WERI-Rb-1 (cell line): ENCODE results near the gene SDCCAG8.

ENCODE experiments used
- DNase-seq: peaks from one replicate; pipeline ENCODE4 v3.0.0-alpha.2; 2020
- H3K27ac ChIP-seq: fragments of 250-450 bp; sonication (Bioruptor Pico); 2 replicates; pipeline ENCODE4 v1.5.1; 2020; ENCODE audit warnings: mild to moderate bottlenecking, moderate library complexity
- H3K27me3 ChIP-seq: fragments of 250-450 bp; sonication (Bioruptor Pico); 2 replicates; pipeline ENCODE4 v1.5.1; 2021; ENCODE audit warnings: mild to moderate bottlenecking, low read depth, moderate library complexity; ENCODE audit not compliant: insufficient read depth, severe bottlenecking
- H3K36me3 ChIP-seq: fragments of 250-450 bp; sonication (Bioruptor Pico); 2 replicates; pipeline ENCODE4 v1.5.1; 2020; ENCODE audit warnings: mild to moderate bottlenecking, moderate library complexity
- H3K4me3 ChIP-seq: 2 replicates; pipeline ENCODE4 v1.5.1; 2011; ENCODE audit warnings: low read depth, mild to moderate bottlenecking, control low read depth, low read length
- H3K9me3 ChIP-seq: fragments of 250-450 bp; sonication (Bioruptor Pico); 2 replicates; pipeline ENCODE4 v1.5.1; 2021; ENCODE audit warnings: mild to moderate bottlenecking, moderate library complexity; ENCODE audit not compliant: severe bottlenecking
- TF ChIP-seq, protein P1 (sequence below): IDR thresholded peaks from 2 replicates; pipeline ENCODE4 v1.5.1; 2011; ENCODE audit warnings: low read depth, mild to moderate bottlenecking, control low read depth, inconsistent platforms, low read length

SDCCAG8 gene

DNA sequence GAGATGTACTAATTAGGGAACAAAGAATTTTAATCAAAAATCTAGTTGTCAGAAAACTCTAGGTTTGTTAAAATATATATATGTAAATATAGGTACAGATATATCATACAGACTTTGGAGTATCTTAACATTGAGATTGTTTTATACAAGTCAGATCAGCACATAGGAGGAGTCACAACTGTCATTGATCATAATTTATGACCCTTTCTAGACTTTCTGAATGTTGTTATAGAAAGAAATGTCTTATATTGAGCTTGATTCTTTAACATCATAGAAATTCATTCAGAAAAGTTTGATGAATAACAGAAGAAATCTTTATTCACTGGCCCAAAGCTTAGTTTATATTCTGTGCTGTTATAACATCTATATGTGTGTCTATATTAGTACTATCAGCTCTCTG lies 185.8 kb downstream of the SDCCAG8 start:
- H3K4me3 ChIP-seq, result no peak overlapping the region
- H3K9me3 ChIP-seq, result no peaks in the 10 kb centered on the region
- TF ChIP-seq, protein P1, sequence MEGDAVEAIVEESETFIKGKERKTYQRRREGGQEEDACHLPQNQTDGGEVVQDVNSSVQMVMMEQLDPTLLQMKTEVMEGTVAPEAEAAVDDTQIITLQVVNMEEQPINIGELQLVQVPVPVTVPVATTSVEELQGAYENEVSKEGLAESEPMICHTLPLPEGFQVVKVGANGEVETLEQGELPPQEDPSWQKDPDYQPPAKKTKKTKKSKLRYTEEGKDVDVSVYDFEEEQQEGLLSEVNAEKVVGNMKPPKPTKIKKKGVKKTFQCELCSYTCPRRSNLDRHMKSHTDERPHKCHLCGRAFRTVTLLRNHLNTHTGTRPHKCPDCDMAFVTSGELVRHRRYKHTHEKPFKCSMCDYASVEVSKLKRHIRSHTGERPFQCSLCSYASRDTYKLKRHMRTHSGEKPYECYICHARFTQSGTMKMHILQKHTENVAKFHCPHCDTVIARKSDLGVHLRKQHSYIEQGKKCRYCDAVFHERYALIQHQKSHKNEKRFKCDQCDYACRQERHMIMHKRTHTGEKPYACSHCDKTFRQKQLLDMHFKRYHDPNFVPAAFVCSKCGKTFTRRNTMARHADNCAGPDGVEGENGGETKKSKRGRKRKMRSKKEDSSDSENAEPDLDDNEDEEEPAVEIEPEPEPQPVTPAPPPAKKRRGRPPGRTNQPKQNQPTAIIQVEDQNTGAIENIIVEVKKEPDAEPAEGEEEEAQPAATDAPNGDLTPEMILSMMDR, result no peak
- no peaks in the 10 kb centered on the region for H3K27me3 ChIP-seq
- H3K27ac ChIP-seq, result no peak overlapping the region
- no peaks in the 10 kb centered on the region for H3K36me3 ChIP-seq
- DNase-seq, result no peak

DNA sequence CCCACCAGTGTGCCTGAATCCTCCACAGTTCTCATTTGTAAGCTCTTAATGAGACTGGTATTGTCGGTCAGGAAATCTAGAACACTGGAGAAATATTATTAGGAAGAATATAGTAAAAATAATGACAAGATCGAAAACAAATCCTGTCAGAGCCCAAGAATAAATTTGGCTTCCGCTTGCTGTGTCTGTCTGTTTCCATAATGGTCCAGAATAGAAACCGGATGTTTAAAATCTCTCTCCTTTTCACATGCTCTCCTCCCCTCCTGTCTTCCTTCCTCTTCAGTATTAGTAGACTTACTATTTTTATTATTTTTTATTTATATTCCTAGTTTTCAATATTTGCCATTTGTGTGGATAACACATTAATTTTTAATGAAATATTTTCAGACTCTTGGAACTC lies 187.7 kb downstream of the SDCCAG8 start:
- TF ChIP-seq, protein P1, result no peak
- Histone ChIP-seq H3K4me3 (no peak overlapping the region), H3K9me3 (no peaks in the 10 kb centered on the region), H3K27me3 (no peaks in the 10 kb centered on the region), H3K27ac (no peak overlapping the region), H3K36me3 (no peaks in the 10 kb centered on the region)
- no peak for DNase-seq

DNA sequence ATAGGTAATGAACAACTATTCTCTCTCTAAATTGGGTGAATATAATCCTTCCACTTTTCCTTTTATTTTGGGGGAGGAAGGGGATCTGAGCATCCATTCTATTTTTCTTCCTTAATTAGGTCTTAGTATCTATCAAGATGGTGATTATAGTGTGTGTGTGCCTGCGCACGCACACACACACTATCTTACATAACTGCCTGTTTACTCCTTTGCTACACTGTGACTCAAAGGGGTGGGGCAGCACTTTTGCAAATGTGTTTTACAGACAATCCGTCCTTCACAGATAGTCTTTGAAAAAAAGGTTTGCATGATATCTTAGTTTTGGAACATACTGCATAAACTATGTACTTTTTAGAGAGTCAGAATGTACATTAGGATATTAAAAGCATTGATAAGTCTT lies 191.5 kb downstream of the SDCCAG8 start:
- Histone ChIP-seq H3K36me3 (no peaks in the 10 kb centered on the region), H3K27ac (no peak overlapping the region), H3K4me3 (no peak overlapping the region), H3K27me3 (no peaks in the 10 kb centered on the region), H3K9me3 (no peaks in the 10 kb centered on the region)
- DNase-seq, result no peak
- TF ChIP-seq, protein P1, result no peak

DNA sequence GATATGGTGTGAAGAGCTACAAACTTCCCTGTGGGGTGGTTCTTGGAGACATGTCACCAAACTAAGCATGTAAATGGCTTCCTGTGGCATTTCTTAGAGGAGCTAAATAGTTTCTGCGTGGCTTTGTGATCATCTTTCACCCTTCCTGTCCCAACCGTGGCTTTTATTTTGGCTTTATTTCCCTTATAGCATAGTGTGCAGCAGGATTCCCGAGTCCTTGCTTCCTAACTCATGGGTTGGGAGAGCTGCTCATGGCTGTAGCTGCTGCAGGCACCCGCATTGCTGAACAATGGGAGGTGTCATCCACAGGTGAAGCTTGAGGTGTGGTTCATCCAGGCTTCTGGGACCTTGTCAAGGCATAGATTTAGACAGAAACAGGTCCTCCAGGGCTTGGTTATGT lies 192.0 kb downstream of the SDCCAG8 start:
- Histone ChIP-seq H3K36me3 (no peaks in the 10 kb centered on the region), H3K4me3 (no peak overlapping the region), H3K9me3 (no peaks in the 10 kb centered on the region), H3K27ac (no peak overlapping the region), H3K27me3 (no peaks in the 10 kb centered on the region)
- TF ChIP-seq, protein P1, result no peak
- no peak for DNase-seq

DNA sequence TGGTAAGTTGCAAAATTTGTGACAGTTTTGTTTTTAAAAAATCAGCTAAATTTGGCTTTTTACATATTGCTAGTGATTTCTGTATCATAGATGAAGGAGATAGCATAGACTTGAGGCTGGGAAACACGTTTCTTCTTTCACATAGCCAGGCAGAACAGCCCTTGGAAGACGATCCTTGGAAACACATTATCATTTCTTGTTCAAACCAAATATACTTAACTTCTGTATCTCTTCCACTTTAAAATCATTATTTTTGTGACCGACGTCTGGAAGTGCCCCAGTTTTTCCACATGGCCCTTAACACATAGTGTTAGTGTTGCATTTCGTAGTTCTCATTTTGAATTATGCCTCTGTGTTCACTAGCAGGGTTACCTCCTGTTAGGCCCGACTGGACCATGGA lies 193.5 kb downstream of the SDCCAG8 start:
- Histone ChIP-seq H3K36me3 (no peaks in the 10 kb centered on the region), H3K4me3 (no peak overlapping the region), H3K27ac (no peak overlapping the region), H3K27me3 (no peaks in the 10 kb centered on the region), H3K9me3 (no peaks in the 10 kb centered on the region)
- no peak for DNase-seq
- TF ChIP-seq, protein P1, result no peak

DNA sequence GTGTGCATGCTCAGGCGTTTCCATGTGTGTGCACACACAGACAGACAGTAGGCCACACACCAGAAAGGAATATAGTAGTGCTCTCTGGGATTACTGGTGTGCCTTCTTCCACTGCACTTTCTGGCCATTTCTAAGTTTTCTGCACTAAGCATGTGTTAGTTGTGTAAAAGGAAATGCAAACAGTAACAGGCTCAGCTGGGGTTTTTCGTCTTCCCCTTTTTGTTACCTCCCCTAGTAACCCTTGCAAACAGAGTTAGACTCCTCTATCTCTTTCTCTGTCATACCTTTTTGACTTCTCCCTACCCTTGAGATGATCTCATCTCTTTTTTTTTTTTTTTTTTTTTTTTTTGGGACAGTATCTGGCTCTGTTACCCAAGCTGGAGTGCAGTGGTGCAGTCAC lies 196.3 kb downstream of the SDCCAG8 start:
- no peaks in the 10 kb centered on the region for H3K9me3 ChIP-seq
- no peaks in the 10 kb centered on the region for H3K36me3 ChIP-seq
- DNase-seq, result no peak
- TF ChIP-seq, protein P1, result no peak
- H3K27ac ChIP-seq, result no peak overlapping the region
- no peak overlapping the region for H3K4me3 ChIP-seq
- H3K27me3 ChIP-seq, result no peaks in the 10 kb centered on the region
